GM21825 (cell line): Measurements from ENCODE around the gene SPATC1L.

ENCODE experiments used
- ATAC-seq: cut with Tn5 transposase; IDR thresholded peaks from one replicate; pipeline ENCODE4 v1.9.1; 2021; ENCODE audit warnings: mild to moderate bottlenecking, moderate library complexity; ENCODE audit not compliant: unreplicated experiment

SPATC1L gene

DNA sequence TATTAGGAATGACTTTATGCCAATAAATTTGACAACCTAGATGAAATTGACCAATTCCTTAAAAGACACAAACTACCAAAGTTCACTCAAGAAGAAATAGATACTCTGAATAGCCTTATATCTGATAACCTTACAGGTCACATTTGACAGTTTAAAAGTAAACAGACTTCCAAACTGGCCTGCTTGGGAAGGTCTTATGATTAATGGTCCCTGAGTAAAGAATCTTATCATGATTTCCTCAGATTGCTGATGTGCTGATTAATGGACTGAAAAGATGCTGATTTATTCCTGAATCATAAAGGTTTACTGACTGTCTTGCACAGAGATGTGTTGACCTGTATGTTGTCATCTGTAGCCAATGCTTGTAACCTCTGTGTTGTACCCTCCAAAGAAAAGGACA is 19.2 kb downstream of the SPATC1L start:
- ATAC-seq: no peak

- no peak for ATAC-seq
Observed at GRCh38 chr21:46163380-46163779, 20.9 kb downstream of the SPATC1L start.

DNA sequence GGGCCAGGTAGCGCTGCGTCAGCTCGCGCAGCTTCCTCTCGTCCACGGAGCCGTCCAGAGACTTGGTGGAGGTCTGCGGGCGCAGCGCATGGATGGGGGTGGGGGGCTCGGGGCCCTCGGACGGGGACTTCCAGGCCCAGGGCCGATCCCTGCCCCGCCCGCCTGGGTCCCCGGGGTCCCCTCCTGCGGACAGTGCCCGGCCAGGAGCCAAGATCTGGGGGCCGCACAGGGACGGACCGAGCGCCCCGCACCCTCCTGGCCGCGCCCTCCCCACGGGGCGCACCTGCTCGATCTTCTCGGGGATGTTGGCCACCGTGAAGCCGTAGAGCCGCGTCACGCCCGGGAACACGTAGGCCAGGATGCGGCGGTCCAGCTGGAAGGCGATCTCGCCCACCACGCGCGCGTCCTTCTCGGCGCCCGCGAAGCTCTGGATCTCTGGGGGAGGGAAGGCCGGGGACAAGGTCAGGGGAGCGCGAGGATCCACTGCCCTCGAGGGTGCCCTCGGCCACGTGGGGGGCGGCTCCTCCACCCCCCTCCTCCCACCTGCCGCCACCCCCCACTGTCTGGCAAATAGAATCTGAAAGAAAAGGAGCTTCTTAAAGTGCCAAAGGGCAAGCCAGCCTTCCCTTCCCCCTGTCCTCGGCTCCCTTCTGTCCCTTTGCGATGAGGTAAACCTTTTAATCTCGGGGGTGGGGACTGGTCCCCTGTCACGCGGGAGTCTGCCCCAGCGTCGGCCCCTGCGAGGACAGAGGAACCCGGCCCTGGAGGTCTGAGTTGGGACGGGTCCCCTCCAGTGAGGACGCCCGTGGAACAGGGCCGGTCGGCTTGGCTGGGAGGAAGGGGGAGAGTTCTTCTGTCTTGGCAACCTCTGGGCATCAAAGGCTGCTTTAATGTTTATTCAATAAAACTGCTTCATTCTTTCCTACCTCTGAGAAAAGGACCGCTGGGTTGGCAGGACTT is 22.3 kb downstream of the SPATC1L start:
- ATAC-seq: no peak

GRCh38 chr21:46160907-46161632 is 23.2 kb downstream of the SPATC1L start:
- no peak for ATAC-seq

DNA sequence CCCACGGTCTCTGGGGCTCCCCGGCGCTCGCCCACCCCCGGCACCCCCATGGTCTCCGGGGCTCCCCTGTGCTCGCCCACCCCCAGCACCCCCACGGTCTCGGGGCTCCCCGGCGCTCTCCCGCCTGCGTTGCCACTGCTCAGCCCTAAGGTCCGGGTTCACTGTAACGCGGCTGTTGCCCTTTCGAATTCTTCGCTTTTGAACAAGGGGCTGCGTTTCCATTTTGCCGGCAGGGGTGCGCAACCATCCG is 23.7 kb downstream of the SPATC1L start:
- no peak for ATAC-seq

DNA sequence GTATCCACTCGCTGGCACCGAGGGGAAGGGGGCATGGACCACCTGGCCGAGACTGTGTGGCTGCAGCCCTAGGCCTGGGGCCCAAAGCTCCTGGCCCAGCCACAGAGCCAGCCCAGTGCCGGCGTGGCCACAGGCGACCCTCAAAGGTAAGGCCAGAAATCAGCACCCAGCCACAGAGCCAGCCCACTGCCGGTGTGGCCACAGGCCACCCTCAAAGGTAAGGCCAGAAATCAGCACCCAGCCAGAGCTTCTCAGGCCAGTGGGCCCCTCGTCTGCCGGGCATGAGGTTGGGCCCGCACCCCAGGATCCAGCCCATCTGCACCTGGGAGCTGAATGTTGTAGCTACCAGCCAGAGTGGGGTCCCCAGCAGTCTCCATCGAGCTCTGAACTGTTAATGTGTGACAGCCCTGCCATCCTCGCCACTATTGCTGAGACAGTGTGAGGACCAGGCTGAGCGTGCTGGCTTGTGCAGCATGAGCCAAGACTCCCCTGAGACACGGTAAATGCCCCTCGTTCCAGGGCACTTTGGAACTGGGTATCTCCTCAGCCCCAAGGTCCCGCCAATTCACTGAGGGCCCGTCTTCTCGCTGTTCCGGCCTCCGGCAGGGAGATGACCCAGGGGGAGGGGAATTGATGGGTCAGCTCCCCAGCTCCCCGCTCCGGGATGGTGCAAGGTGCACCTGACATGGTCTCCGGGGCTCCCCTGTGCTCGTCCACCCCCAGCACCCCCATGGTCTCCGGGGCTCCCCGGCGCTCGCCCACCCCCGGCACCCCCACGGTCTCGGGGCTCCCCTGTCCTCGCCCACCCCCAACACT is 24.2 kb downstream of the SPATC1L start:
- ATAC-seq: no peak

DNA sequence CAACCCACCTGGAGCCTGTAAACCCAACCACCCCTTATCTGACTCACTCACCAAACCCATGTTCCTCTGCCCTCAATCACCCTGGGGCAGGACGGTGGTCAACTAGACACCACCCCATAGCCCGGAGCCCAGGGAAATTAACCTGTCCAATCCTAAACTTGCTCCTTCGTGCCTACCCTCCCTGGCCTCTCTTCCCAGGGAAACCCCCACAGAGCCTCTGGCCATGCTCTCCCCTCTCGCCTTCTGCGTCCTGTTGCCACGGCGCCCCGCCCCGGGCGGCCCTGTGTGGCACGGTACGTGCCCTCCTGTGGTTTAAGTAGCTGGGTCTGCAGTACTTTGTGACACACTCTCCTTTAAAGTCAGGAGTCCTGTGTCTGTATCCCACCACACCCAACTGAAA is 24.9 kb downstream of the SPATC1L start:
- ATAC-seq: no peak

DNA sequence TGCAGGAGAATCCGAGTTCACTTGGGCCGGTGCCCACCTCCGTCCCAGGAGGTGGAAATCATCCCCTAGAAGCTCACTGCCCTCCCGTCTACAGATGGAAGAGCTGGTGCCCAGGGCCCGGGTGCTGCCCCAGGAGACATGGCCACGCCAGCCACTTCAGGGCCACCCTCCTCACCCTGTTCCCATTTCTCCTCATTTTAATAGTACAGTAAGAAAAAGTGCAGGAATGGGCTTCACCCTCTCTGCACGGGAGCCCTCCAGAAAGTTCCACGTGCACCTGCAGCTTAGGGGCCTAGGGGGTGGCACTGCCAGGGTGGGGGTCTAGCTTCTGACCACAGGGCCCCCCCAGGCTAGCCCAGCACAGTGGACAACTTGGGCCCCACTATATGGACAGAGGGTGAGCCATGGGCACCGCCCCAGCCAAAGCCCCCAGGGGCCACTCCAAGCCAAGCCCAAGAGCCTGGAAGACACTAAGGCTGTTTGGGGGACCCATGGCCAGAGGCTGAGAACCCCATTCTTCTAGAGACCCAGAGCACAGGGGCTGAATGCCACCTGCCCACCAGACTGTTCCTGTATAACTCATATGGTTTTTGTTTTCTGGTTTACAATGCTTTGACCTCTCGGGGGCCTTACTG is 25.5 kb downstream of the SPATC1L start:
- ATAC-seq: no peak

DNA sequence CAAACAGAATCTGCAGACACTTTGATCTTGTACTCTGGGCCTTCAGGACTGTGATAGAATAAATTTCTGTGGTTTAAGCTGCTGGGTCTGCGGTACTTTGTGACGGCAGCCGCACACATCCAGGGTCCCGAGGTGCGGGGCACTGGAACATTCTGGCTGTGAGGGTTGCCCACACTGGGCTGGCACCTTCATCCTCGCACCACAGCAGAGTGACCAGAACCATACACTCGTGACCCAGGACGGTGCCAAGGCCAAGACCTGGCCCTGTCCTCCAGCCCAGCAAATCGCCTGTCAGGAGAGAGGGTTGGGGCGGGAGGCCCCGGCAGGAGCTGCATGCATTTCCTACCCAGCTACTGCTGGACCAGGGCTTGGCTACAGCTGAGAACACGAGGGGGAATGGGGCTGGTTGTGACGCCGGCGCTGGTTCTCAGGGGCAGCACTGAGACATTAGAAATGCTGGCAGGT is 26.2 kb downstream of the SPATC1L start:
- ATAC-seq: no peak

DNA sequence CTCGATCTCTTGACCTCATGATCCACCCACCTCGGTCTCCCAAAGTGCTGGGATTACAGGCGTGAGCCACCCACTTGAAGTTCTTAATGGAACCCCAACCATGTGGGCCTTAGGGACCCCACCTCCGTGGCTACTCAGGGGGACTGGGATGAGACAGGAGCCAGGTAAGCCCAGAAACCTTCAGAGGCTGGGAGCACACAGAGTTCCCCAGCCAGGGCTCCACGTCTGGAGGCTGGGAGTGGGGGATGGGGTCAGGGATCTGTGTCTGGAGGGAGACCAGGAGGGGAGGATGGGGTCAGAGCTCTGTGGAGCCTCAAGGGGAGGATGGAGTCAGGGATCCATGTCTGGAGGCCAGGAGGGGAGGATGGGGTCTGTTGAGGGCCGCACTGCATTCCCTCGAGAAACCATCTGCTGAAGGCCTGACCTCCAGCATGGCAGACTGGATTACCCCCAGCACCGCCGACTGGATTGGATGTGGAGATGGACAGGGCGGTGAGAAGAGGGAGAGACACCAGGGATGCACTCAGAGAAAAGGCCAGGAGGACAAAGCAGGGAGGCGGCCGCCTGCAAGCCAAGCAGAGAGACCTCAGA is 26.8 kb downstream of the SPATC1L start:
- ATAC-seq: no peak

DNA sequence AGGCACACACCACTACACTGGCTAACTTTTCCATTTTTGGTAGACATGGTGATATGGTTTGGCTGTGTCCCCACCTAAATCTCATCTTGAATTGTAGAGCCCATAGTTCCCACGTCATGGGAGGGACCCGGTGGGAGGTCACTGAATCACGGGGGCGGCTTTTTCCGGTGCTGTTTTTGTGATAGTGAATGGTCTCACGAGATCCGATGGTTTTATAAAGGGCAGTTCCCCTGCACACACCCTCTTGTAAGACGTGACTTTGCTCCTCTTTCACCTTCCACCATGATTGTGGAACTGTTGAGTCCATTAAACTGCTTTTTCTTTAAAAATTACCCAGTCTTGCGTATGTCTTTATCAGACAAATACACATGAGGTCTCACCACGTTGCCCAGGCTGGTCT is 27.6 kb downstream of the SPATC1L start:
- no peak for ATAC-seq

GRCh38 chr21:46156378-46156645 is 27.9 kb downstream of the SPATC1L start:
- ATAC-seq: no peak

DNA sequence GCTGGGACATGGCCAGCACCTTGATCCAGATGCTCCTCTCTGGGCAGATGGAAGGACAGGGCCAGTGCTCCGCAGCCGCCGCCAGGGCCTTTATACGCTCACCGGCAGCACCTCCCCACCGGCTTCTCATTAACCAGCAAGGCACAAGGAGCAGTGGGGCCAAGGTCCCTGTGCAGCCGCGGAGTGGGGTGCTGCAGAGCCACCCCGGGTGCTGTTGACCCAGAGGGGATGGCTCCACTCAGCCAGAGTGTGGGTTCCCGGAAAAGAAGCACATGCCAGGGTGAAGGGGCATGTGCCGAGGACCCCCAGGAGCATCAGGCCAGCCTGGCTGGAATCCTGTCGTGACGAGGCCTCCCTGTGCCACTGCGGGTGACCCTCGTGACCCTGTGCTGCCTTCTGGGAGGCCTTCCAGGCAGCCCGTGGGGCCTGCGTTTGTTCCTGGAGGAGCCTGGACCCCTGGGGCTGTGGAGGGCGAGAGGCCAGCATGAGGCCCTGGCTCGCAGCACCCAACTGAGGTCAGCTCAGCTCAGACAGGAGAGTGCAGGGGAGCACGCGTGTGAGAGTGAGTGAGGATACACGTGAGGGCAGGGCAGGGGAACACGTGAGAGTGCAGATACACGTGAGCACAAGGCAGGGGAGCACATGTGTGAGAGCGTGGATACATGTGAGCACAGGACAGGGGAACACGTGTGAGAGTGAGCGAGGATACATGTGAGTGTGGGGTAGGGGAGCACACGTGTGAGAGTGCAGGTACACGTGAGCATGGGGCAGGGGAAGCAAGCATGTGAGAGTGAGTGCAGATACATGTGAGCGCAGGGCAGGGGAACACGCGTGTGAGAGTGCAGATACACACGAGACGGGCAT is 28.5 kb downstream of the SPATC1L start, which contains the start of gene FTCD:
Gene FTCD, minus strand, starts transcription at position 66 of the 864 bp plus-strand sequence. Its CDS starts 56 bp downstream, at position 10.
- no peak for ATAC-seq

DNA sequence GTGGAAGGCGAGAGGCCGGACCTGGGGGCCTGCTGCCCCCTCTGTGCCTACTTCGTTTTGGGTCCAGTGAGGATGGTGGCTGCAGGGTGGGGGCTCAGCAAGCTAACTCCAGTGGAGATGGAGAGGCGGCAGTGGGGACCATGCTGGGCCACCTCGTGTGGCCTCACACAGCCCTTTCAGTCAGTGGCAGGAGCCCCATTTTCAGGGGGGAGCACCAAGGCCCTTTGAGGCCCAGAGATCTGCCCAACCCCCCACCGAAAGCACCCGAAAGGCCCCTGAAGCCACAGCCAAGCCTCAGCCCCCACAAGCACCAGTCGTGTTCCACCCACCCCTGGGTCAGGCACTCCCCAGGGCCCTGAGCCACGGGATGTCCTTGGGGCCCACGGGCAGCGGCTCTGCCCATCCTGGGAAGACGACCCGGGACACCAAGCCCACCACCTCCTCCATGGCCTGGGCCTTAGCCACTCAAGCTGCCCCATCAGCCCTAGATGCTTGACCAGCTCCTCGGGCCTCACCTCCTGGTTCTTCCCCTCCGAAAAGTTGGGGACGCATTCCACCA is 29.2 kb downstream of the SPATC1L start:
- ATAC-seq: no peak

DNA sequence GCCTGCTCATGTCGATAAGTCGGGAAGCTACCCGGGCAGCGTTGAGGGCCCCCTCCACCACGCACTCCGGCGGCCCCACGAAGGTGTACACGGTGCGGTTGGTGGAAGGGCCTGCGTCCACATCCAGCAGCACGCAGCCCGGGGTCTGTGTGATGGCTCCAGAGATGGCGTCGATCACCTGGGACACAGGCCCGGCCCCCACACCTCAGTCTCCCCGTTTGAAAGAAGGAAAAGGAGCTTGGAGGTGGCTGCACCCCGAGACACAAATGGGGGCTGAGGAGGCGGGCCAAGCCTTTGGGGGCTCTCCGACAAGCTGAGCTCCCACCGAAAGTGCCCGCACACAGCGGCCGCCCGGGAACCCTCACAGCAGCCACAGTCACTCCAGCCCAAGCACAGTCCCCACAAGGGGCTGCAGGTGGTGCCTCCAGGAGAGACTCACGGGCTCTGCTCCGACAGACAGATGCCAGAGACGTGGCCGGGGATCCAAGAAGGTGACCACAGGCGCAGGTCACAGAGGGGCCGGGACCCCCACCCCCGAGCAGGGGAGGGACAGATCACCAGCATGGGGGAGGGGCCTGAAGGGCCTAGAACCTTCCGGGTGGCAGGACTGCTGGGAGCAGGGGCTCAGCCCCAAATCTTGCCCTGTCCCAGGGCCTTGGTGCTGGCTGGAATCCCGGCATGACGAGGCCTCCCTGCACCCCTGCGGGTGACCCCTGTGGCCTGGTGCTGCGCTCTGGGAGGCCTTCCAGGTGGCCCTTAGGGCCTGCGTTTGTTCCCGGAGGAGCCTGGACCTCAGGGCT is 29.9 kb downstream of the SPATC1L start:
- no peak for ATAC-seq

DNA sequence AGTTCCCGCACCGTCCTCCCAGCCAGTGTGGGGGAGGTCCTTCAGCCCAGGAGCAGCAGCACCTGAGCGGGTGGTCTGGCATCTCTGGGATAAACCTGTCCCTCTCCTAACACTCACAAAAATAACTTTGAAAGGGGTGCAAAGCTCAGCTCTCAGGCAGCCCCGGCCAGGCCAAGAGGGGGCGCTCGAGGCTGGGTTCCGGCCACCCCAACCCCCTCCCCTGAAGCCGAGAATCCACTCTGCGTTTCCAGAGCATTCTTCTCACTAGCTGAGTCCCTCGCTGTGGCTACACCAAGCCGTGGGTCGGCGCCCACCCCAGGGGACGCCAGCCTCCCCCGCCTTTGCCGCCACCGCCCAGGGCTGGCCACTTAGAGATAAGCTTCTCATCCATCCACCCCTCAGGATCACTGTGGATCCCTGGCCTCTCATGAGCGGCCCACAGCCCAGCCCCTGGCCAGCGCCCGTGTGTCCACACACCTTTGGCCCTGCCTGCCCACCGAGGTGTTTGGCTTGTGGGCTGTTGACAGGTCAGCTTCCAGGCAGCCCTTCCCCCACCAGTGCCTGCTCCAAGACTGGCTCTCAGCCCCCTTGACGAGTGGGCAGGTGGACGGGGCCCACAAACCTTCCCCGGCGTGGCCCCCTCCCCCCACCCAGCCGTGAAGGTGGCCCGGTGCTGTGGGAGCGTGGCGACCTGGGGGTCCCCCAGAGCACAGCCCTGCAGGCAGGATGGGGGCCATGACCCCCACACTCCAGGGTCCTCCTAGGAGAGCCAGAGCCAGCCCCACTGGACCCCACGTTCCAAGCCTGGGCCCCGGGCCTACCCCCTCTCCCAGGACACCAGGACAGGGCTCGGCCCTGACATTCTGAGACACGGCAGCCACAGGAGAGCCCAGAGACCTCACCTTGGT is 30.8 kb downstream of the SPATC1L start:
- no peak for ATAC-seq

- no peak for ATAC-seq
Observed at GRCh38 chr21:46152927-46153246, 31.4 kb downstream of the SPATC1L start.
